Adrenal gland (tissue), 12 donors: ENCODE data around the gene SHD. TPM values are rescaled to one million over a fixed set of nuclear protein-coding genes. Genes with fewer than 3 reads are reported as not detected.

Experiments used
- polyA plus RNA-seq, 3 donors: library from polyadenylated mRNA; stranded (reverse); fragments of 200-250 nt in 2 of 3; fragments of 350-450 nt in 1 of 3; fragmentation: Illumina TruSeq in 1 of 3; extraction: RNeasy Lipid Tissue Mini Kit (QIAGEN cat#74804) in 1 of 3; gene quantifications; one replicate each; pipeline ENCODE4 v1.2.3, GENCODE V29; 2013 to 2014
- total RNA-seq, 9 donors: library from RNA; depleted of rRNA in 4 of 9; stranded (reverse); fragments of >200 nt in 4 of 9; fragments of 120-200 nt in 1 of 9; fragmentation: NEBNext Ultra II Directional in 1 of 9; extraction: Animal tissue kit (Norgen Biotek cat#: 25700) in 1 of 9; gene quantifications; one replicate each; pipeline versions ENCODE4 v1.1.0 to v1.2.4, GENCODE V29; 2013 to 2023
- donor health status: healthy with polysubstance abuse.
- donor health status: Bipolar disorder and iron deficiency.
- donor health status: DM: yes; HTN: yes; CAD: no.
- donor health status: DM: no; HTN: no; CAD: no.
- donor health status: DM: no; HTN: no; CAD: no.
- donor health status: DM: yes; HTN: yes; CAD: no.

Gene SHD
- total and polyA plus RNA-seq, 12 donors = 0.07 to 4.1 (median 0.74) TPM; not detected in 6

Other genes starting within 250 kb of the SHD start
- 10 to 100 TPM in 8 of 9 donors, 1 to 10 TPM in 1; 4.5 to 77.2 (median 57.4) TPM for gene ZBTB7A, start 212.4 kb upstream of the SHD start, total RNA-seq
- 10 to 100 TPM in 2 of 3 donors, 1 to 10 TPM in 1; 7.1 to 22.5 (median 10.6) TPM for gene ZBTB7A, start 212.4 kb upstream of the SHD start, polyA plus RNA-seq
- gene MAP2K2, start 155.1 kb upstream of the SHD start, total RNA-seq = 100 to 1,000 TPM in 7 of 9 donors, 10 to 100 TPM in 2; 81.5 to 188 (median 140) TPM
- gene MAP2K2, start 155.1 kb upstream of the SHD start, polyA plus RNA-seq = 100 to 1,000 TPM; 114 to 369 (median 336) TPM
- gene CREB3L3, start 125.6 kb upstream of the SHD start, total RNA-seq = 10 to 100 TPM in 1 of 9 donors, 1 to 10 TPM in 2, under 1 TPM in 3, not detected in 3; 0.38 to 30.4 (median 1.4) TPM
- 1 to 10 TPM in 2 of 3 donors, under 1 TPM in 1; 0.60 to 4.4 (median 1.0) TPM for gene CREB3L3, start 125.6 kb upstream of the SHD start, polyA plus RNA-seq
- gene SIRT6, start 96.7 kb upstream of the SHD start, total RNA-seq = 10 to 100 TPM in 8 of 9 donors, 1 to 10 TPM in 1; 7.8 to 39.2 (median 21.9) TPM
- gene SIRT6, start 96.7 kb upstream of the SHD start, polyA plus RNA-seq = 10 to 100 TPM in 2 of 3 donors, 1 to 10 TPM in 1; 2.8 to 72.8 (median 53.7) TPM
- gene ANKRD24, start 96.6 kb upstream of the SHD start, total RNA-seq = 1 to 10 TPM; 1.1 to 9.9 (median 3.2) TPM
- gene ANKRD24, start 96.6 kb upstream of the SHD start, polyA plus RNA-seq = 10 to 100 TPM in 2 of 3 donors, 1 to 10 TPM in 1; 1.1 to 17.2 (median 14.7) TPM
- gene EBI3, start 49.7 kb upstream of the SHD start, total RNA-seq = 10 to 100 TPM in 3 of 9 donors, 1 to 10 TPM in 5, under 1 TPM in 1; 0.44 to 18.0 (median 7.5) TPM
- 1 to 10 TPM; 1.4 to 5.7 (median 4.7) TPM for gene EBI3, start 49.7 kb upstream of the SHD start, polyA plus RNA-seq
- gene YJU2, start 32.2 kb upstream of the SHD start, total RNA-seq = 10 to 100 TPM; 14.0 to 34.4 (median 23.9) TPM
- gene YJU2, start 32.2 kb upstream of the SHD start, polyA plus RNA-seq = 10 to 100 TPM; 19.9 to 81.2 (median 45.3) TPM
- gene TMIGD2, start 23.1 kb downstream of the SHD start, total RNA-seq = under 1 TPM in 1 of 9 donors, not detected in 8; 0.25 TPM
- gene TMIGD2, start 23.1 kb downstream of the SHD start, polyA plus RNA-seq = under 1 TPM in 2 of 3 donors, not detected in 1; 0.17 to 0.24 TPM
- gene FSD1, start 25.3 kb downstream of the SHD start, total RNA-seq = 1 to 10 TPM in 4 of 9 donors, under 1 TPM in 2, not detected in 3; 0.34 to 2.4 (median 1.1) TPM
- 1 to 10 TPM in 2 of 3 donors, under 1 TPM in 1; 0.46 to 7.2 (median 3.0) TPM for gene FSD1, start 25.3 kb downstream of the SHD start, polyA plus RNA-seq
- 100 to 1,000 TPM in 1 of 9 donors, 10 to 100 TPM in 6, 1 to 10 TPM in 2; 5.7 to 106 (median 35.8) TPM for gene STAP2, start 59.6 kb downstream of the SHD start, total RNA-seq
- 10 to 100 TPM in 2 of 3 donors, 1 to 10 TPM in 1; 6.7 to 63.1 (median 39.8) TPM for gene STAP2, start 59.6 kb downstream of the SHD start, polyA plus RNA-seq
- gene MPND, start 64.3 kb downstream of the SHD start, total RNA-seq = 10 to 100 TPM in 6 of 9 donors, 1 to 10 TPM in 3; 4.5 to 37.5 (median 15.6) TPM
- gene MPND, start 64.3 kb downstream of the SHD start, polyA plus RNA-seq = 10 to 100 TPM in 2 of 3 donors, 1 to 10 TPM in 1; 7.0 to 52.3 (median 38.5) TPM
- gene SH3GL1, start 121.3 kb downstream of the SHD start, total RNA-seq = 100 to 1,000 TPM in 1 of 9 donors, 10 to 100 TPM in 8; 45.5 to 112 (median 83.8) TPM
- 100 to 1,000 TPM in 1 of 3 donors, 10 to 100 TPM in 2; 20.9 to 104 (median 96.4) TPM for gene SH3GL1, start 121.3 kb downstream of the SHD start, polyA plus RNA-seq
- 10 to 100 TPM in 2 of 9 donors, 1 to 10 TPM in 7; 3.4 to 14.6 (median 8.7) TPM for gene CHAF1A, start 123.4 kb downstream of the SHD start, total RNA-seq
- 1 to 10 TPM; 4.0 to 8.2 (median 7.3) TPM for gene CHAF1A, start 123.4 kb downstream of the SHD start, polyA plus RNA-seq
- 100 to 1,000 TPM; 113 to 317 (median 268) TPM for gene UBXN6, start 178.5 kb downstream of the SHD start, total RNA-seq
- 100 to 1,000 TPM in 2 of 3 donors, 10 to 100 TPM in 1; 53.9 to 257 (median 250) TPM for gene UBXN6, start 178.5 kb downstream of the SHD start, polyA plus RNA-seq
- gene HDGFL2, start 193.0 kb downstream of the SHD start, total RNA-seq = 10 to 100 TPM; 29.9 to 54.6 (median 34.9) TPM
- 10 to 100 TPM; 22.0 to 74.7 (median 55.8) TPM for gene HDGFL2, start 193.0 kb downstream of the SHD start, polyA plus RNA-seq
- 1 to 10 TPM in 6 of 9 donors, under 1 TPM in 3; 0.17 to 9.1 (median 2.0) TPM for gene PLIN4, start 239.2 kb downstream of the SHD start, total RNA-seq
- 10 to 100 TPM in 1 of 3 donors, 1 to 10 TPM in 1, under 1 TPM in 1; 0.09 to 25.4 (median 9.3) TPM for gene PLIN4, start 239.2 kb downstream of the SHD start, polyA plus RNA-seq